Iris pigment epithelial cell (primary cell): ENCODE measurements around the gene ARID5B.
"Not testable (repeated sequence)": the region's sequence is repeated elsewhere in the genome, so short reads cannot be mapped to it uniquely, and the experiment has no call there.

Experiments used
- DNase-seq: peaks from one replicate; pipeline ENCODE4 v3.0.0-alpha.2; 2011; ENCODE audit warnings: low read depth

The ARID5B gene

GRCh38 chr10:62014510-62014909 lies 113.0 kb downstream of the ARID5B start:
- no peak for DNase-seq

GRCh38 chr10:62015994-62016393 lies 114.5 kb downstream of the ARID5B start:
- DNase-seq, result no peak

- DNase-seq, result no peak
Measured at GRCh38 chr10:62016623-62017490, 115.4 kb downstream of the ARID5B start.

GRCh38 chr10:62017491-62017870 lies 116.0 kb downstream of the ARID5B start:
- no peak for DNase-seq

- no peak for DNase-seq
Measured at GRCh38 chr10:62018131-62018911, 116.8 kb downstream of the ARID5B start.

GRCh38 chr10:62019013-62019684 lies 117.7 kb downstream of the ARID5B start:
- DNase-seq, result no peak

DNA sequence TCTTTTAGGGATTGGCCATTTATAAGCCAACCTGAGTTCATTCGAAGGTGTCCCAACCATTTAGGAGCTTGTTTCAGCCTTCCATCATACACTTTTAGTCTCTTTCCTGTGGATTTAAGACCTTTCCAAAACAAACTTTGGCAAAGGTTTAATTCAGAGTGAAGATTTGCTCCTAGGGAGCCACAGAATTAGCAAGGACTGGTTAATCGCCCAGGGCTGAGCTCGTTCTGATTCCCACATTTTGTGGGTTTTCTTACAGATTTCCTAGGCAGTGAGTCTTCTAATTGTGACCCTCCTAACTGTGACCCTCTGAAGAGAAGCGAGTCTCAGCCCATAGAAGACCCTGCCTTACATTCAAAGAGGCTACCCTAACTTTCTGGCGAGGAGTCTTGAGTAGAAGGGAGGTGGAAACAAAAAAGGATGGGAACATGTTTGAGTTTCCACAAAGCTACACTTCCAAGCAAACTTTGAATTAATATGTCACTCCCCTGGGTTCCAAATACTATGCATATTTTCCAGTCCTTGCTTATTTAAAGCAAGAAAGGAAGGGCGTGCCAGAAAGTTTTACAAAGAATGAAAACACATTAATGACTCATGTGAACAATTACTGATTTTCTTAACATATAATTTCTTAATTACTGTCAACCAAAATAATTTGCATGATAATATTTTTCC lies 118.3 kb downstream of the ARID5B start:
- no peak for DNase-seq

DNA sequence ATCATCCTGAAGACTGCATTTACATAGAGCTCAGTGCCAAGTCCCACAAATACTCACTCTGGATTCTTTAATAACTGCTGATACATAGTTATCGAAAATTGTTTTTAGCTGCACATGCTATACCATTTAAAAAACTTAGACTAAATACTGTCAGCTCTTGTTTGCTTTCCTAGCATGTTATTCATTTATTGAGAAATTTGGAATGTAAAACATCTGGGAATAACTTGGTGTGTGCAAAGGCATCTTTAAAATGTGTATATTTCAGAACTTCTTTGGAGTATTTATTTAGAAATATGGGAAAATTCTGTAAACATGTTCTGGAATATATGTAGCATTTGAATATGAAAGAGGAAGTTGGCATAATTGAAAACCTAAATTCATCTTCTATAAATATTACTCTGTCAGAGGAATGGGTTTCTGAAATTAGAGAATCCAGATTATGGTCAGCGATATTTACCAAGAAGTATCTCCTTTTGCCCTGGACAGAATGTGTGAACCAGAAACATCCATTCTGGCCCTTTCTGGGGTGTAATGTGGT lies 119.7 kb downstream of the ARID5B start:
- no peak for DNase-seq

DNA sequence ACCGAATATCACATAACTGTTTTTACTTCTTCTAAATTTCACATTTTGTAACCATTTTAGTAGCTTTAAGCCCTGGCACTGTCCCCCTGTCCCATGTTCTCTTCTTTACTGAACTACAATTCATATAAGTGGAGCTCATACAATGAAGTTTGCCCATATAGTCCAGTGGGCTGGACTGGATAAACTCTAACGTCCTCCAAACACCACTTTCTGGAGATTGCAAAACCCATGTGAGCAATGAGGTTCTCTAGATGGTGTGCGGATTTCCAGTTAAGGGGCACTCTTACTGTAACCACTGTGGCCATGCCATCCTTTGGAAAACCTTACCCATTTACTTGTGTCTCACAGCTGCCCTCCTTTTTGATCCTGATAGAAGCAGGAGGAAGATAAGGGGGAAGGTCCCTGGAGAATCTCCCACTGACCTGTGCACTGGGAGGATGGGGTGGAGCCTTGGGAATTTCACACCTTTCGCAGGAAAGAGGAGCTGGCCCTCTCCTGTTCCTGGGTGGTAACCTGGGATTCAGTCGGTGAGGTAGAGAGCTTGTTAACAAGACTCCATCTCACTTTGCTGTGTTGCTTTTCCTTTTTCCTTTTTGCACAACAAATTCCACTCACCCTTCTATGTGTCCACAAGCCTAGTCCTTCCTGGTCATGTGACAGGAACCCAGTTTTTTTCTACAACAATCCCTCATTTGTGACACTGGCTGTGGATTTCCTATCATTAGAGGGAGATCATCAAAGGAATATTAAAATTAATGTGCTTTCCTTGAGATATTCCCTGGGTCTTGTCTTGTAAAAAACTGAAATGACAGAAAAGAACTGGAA lies 120.7 kb downstream of the ARID5B start:
- DNase-seq, result no peak

- no peak for DNase-seq
Measured at GRCh38 chr10:62022830-62023229, 121.3 kb downstream of the ARID5B start.

GRCh38 chr10:62023329-62023728 lies 121.8 kb downstream of the ARID5B start:
- DNase-seq, result no peak

- no peak for DNase-seq
Measured at GRCh38 chr10:62024026-62024701, 122.7 kb downstream of the ARID5B start.

GRCh38 chr10:62025134-62025794 lies 123.8 kb downstream of the ARID5B start:
- DNase-seq, result no peak

DNA sequence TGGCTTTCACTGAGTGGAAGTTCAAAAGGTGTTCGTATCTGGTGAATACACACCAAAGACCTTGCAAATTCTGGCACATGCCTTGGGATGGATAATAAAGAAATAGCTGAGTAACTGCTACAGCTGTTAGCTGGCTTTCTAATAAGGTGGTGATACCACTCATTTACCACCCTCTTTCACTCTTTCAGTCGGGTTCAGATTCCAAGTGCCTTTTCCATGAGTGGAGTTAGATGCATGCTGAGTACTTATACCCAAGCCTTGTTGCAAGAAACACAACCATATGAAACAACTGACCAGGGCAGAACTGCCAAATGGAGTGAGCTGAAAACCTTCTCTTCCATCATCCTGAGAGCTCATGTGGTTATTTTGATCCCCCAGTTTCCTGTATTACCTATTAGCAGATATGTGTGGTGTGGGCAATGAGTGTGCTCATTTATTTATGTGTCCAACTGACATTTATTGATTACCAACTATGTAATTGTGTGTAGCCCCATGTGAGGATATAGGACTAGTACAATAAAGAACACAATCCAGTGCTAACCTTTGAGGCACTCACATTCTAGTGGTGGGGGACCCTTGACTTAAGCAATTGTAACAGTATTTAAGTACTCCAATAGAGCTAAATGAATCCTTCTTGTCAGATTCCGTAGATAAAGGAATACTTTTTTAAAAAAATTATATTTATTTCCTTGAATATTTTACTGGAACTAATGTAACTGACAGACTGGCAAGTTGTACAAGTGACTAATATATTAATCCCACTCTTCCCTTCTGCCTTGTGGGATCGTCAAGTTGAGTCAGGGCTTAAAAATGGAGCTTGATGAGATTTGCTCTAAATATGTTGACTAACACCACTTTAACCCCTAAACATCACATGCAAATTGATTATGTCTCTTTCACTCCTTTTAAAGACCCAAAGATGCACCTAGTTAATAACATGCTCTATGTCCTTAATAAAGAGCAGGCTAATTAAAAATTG lies 124.7 kb downstream of the ARID5B start:
- DNase-seq, result peak; percentile 84

DNA sequence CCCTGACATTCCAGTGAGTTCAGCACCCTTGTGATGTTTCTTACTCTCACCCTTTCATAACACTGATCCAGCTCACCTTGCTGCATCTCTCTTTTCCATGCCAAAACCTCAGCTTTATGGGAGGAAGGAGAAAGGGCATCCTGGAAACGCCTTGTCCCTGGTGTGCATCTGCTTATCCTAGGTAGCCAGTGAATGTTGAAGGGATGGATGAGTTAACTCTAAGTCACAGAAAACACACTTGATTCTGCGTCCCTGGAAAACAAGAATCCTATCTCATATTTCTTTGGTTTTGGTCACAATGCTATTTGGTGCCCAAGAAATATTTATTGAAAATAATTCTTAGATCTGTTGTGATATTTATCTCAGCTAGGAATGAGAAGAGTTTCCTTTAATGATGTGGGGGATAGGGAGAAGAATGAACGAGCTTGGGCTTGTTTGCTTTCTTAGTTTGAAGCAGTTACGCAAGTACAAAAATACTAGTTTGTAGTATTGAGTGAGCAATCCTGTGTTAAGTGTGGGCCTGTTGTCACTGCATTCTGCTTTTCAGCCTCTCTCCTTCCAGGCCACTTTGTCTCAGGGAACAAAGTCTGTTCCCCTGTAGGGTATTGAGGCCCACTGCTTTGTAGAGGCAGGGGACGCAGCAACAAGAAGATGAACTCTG lies 126.5 kb downstream of the ARID5B start:
- DNase-seq, result peak; percentile 79

DNA sequence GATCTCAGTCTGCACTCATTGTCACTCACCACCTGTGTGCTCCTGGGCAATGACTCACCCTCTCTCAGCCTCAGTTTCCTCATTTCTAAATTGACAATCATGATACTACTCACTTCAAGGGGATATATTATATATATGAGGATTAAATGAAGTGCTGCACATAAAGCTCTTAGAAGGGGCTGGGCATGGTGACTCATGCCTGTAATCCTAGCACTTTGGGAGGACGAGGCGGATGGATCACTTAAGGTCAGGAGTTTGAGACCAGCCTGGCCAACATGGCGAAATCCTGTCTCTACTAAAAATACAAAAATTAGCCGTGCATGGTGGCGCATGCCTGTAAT lies 127.0 kb downstream of the ARID5B start:
- not testable (repeated sequence) for DNase-seq

- DNase-seq, result no peak
Measured at GRCh38 chr10:62029401-62029800, 127.9 kb downstream of the ARID5B start.

DNA sequence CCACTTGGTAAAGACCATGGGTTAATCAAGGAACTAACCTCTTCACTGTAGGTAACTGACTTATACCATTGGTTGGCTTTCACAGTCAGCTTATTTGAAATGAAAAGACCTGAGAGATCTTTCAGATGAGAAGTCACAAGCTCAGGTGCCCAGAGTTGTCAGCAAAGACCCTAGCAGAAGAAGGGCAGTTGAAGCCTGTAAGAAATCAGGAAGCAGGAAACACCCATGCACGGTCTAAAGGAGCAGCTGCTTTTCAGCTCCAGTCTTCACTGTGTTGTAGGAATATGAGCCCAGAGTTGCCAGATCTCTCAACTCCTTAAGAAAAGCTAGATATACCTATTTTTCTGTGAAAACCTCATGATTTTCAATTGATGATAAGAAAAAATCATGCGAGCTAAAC lies 130.0 kb downstream of the ARID5B start:
- no peak for DNase-seq
